Measurements from ENCODE around the gene YPEL4.

GRCh38 chr11:57641011-57641807 lies 8.5 kb downstream of the YPEL4 start:
- no peak for TF ChIP-seq YY1 (IDR thresholded peaks at IDR 0.05; ENCODE audit: insufficient read depth, insufficient read length)
- TF ChIP-seq SUZ12 (IDR thresholded peaks at IDR 0.05; ENCODE audit: extremely low read depth, insufficient read depth, insufficient read length), result no peak
- TF ChIP-seq ZNF274 (IDR thresholded peaks at IDR 0.05; ENCODE audit: low read depth, low read length), result no peak
